Large intestine (tissue), 3 donors: ENCODE results near the gene RFX1. TPM values are rescaled to one million over a fixed set of nuclear protein-coding genes. Genes with fewer than 3 reads are reported as not detected.
"Not testable (repeated sequence)": the region's sequence is repeated elsewhere in the genome, so short reads cannot be mapped to it uniquely, and the experiment has no call there.

ENCODE experiments used
- DNase-seq, 2 donors: peaks; one replicate each; pipeline versions ENCODE4 v3.0.0 to v3.0.0-alpha.2; 2013
- H3K27ac ChIP-seq: one replicate; pipeline ENCODE4 v1.5.1; 2013; ENCODE audit warnings: low read length
- H3K27me3 ChIP-seq: 2 replicates; pipeline ENCODE4 v1.6.1; 2013; ENCODE audit warnings: low read length; ENCODE audit not compliant: control insufficient read depth, insufficient read depth
- H3K36me3 ChIP-seq: 2 replicates; pipeline ENCODE4 v1.6.1; 2013; ENCODE audit warnings: low read length; ENCODE audit not compliant: control insufficient read depth, insufficient read depth
- H3K4me1 ChIP-seq: one replicate; pipeline ENCODE4 v1.6.1; 2013; ENCODE audit warnings: low read length; ENCODE audit not compliant: control insufficient read depth, insufficient read depth
- H3K4me3 ChIP-seq: one replicate; pipeline ENCODE4 v1.5.1; 2013; ENCODE audit warnings: low read length
- H3K9me3 ChIP-seq: one replicate; pipeline ENCODE4 v1.6.1; 2013; ENCODE audit warnings: mild to moderate bottlenecking, low read depth, low read length, moderate library complexity; ENCODE audit not compliant: control insufficient read depth
- WGBS: methylation state at CpG from one replicate; pipeline ENCODE4 v1.1.5; 2013; ENCODE audit warnings: low lambda C conversion rate; ENCODE audit not compliant: insufficient coverage; 5-methylcytosine and 5-hydroxymethylcytosine counted together
- polyA plus RNA-seq: library from polyadenylated mRNA; unstranded; fragments of 120-200 nt; gene quantifications from one replicate; pipeline ENCODE4 v1.2.1, GENCODE V29; 2013

RFX1 gene
- polyA plus RNA-seq, 1 donor, result 17.1 TPM

- H3K27me3 ChIP-seq, DNase-seq, H3K4me3 ChIP-seq, H3K27ac ChIP-seq, H3K4me1 ChIP-seq, H3K9me3 ChIP-seq: not testable (repeated sequence)
- no CpG with 5 or more reads among the region's 6 CpGs for WGBS
- peaks cover 75% of the 10 kb centered on the region for H3K36me3 ChIP-seq
These were observed 84.0 kb downstream of the RFX1 start for GRCh38 chr19:13922118-13922517.

GRCh38 chr19:13920940-13921747 is 85.0 kb downstream of the RFX1 start:
- DNase-seq, result no peak
- no peaks in the 10 kb centered on the region for H3K4me1 ChIP-seq
- H3K4me3 ChIP-seq, result no peak overlapping the region
- WGBS, result no CpG with 5 or more reads among the region's 2 CpGs
- peaks cover 66% of the 10 kb centered on the region for H3K36me3 ChIP-seq
- peaks cover 10% of the 10 kb centered on the region for H3K9me3 ChIP-seq
- no peak overlapping the region for H3K27ac ChIP-seq
- no peaks in the 10 kb centered on the region for H3K27me3 ChIP-seq

GRCh38 chr19:13920524-13920923 is 85.6 kb downstream of the RFX1 start:
- DNase-seq, result no peak
- WGBS, result no CpG with 5 or more reads among the region's 11 CpGs

DNA sequence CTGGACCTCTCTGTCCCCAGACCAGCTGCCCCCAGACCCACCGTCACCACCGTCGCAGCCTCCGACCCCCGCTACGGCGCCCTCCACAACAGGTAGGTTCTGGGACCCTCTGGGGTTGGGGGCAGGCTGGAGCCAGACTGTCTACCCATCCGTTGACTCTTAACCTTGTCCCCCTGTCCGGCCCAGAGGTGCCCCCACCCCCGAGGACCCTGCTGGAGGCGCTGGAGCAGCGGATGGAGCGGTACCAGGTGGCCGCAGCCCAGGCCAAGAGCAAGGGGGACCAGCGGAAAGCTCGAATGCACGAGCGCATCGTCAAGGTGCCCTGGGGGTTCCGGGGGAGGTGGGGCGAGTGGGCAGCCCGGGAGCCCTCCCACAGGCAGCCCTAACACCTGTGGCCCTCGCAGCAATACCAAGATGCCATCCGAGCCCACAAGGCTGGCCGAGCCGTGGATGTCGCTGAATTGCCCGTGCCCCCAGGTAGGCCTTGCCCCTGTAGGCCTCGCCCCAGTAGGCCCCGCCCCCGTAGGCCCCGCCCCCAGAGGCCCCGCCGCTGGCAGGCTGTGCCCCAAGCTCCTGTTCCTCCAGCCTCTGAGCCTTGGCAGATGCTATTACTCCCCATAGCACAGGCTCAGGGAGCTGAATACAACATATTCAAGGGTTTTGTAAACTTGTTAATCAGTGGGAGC is 87.3 kb downstream of the RFX1 start:
- peaks cover 67% of the 10 kb centered on the region for H3K36me3 ChIP-seq
- no peaks in the 10 kb centered on the region for H3K27me3 ChIP-seq
- WGBS, result no CpG with 5 or more reads among the region's 34 CpGs
- peaks cover 10% of the 10 kb centered on the region for H3K9me3 ChIP-seq
- H3K4me3 ChIP-seq, result no peak overlapping the region
- DNase-seq, result no peak
- no peaks in the 10 kb centered on the region for H3K4me1 ChIP-seq
- H3K27ac ChIP-seq, result no peak overlapping the region

More at GRCh38 chr19:13920524-13920923, 85.6 kb downstream of the RFX1 start:
- H3K27ac ChIP-seq, result no peak overlapping the region
- H3K36me3 ChIP-seq, result peaks cover 68% of the 10 kb centered on the region
- H3K27me3 ChIP-seq, result no peaks in the 10 kb centered on the region
- no peaks in the 10 kb centered on the region for H3K4me1 ChIP-seq
- peaks cover 10% of the 10 kb centered on the region for H3K9me3 ChIP-seq
- no peak overlapping the region for H3K4me3 ChIP-seq

- Histone ChIP-seq H3K27ac (no peak overlapping the region), H3K4me3 (no peak overlapping the region), H3K9me3 (peaks cover 10% of the 10 kb centered on the region), H3K27me3 (no peaks in the 10 kb centered on the region), H3K36me3 (peaks cover 67% of the 10 kb centered on the region), H3K4me1 (no peaks in the 10 kb centered on the region)
- no peak for DNase-seq
- WGBS, result 100% methylated on average over 2 of the region's 14 CpGs
These were observed 88.2 kb downstream of the RFX1 start for GRCh38 chr19:13917888-13918406.

DNA sequence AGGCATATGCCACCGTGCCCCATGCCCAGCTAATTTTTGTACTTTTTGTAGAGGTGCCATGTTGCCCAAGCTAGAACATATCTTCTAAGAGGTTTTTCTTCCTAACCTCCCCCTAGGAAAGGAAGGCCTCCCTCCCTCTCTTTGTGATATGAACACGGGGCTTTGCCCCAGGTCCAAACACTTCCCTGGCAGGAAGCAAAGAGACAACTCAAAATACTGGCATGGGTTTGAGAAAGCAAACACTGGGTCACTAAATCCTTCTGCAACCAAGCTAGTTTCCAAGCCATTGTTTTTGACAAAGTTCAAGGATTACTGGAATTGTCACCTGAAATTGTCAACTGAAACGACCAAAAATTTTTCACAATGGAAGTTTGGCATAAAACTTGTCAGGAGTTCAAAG is 91.3 kb downstream of the RFX1 start:
- 100% methylated on average over 1 of the region's 3 CpGs for WGBS
- Histone ChIP-seq H3K27me3 (no peaks in the 10 kb centered on the region), H3K4me3 (no peak overlapping the region), H3K27ac (no peak overlapping the region), H3K36me3 (peaks cover 57% of the 10 kb centered on the region), H3K4me1 (no peaks in the 10 kb centered on the region), H3K9me3 (peaks cover 3% of the 10 kb centered on the region)
- no peak for DNase-seq

- Histone ChIP-seq H3K27me3 (no peaks in the 10 kb centered on the region), H3K36me3 (peaks cover 49% of the 10 kb centered on the region), H3K9me3 (no peaks in the 10 kb centered on the region), H3K4me1 (no peaks in the 10 kb centered on the region), H3K27ac (no peak overlapping the region), H3K4me3 (no peak overlapping the region)
- no peak for DNase-seq
- no CpG with 5 or more reads among the region's 17 CpGs for WGBS
These were observed 92.8 kb downstream of the RFX1 start for GRCh38 chr19:13913352-13913751.

Other genes with a start within 250 kb of the RFX1 start
- gene MRI1, start 241.8 kb downstream of the RFX1 start, polyA plus RNA-seq, result 43.7 TPM
- 101 TPM for gene C19orf53, start 231.9 kb downstream of the RFX1 start, polyA plus RNA-seq
- gene ZSWIM4, start 210.9 kb downstream of the RFX1 start, polyA plus RNA-seq, result 3.7 TPM
- gene NANOS3, start 129.2 kb downstream of the RFX1 start, polyA plus RNA-seq, result 2.3 TPM
- gene BRME1, start 100.2 kb downstream of the RFX1 start, polyA plus RNA-seq, result 4.7 TPM
- gene CC2D1A, start 100.1 kb downstream of the RFX1 start, polyA plus RNA-seq, result 42.2 TPM
- 1.6 TPM for gene PODNL1, start 67.9 kb downstream of the RFX1 start, polyA plus RNA-seq
- gene DCAF15, start 53.8 kb downstream of the RFX1 start, polyA plus RNA-seq, result 26.8 TPM
- 0.31 TPM for gene RLN3, start 21.8 kb upstream of the RFX1 start, polyA plus RNA-seq
- 6.4 TPM for gene IL27RA, start 25.4 kb upstream of the RFX1 start, polyA plus RNA-seq
- 2.3 TPM for gene PALM3, start 55.8 kb upstream of the RFX1 start, polyA plus RNA-seq
- 12.3 TPM for gene MISP3, start 66.5 kb upstream of the RFX1 start, polyA plus RNA-seq
- 0.10 TPM for gene C19orf67, start 79.5 kb upstream of the RFX1 start, polyA plus RNA-seq
- 40.1 TPM for gene SAMD1, start 84.4 kb upstream of the RFX1 start, polyA plus RNA-seq
- 66.7 TPM for gene PRKACA, start 111.4 kb upstream of the RFX1 start, polyA plus RNA-seq
- 13.1 TPM for gene ASF1B, start 130.3 kb upstream of the RFX1 start, polyA plus RNA-seq
- 25.6 TPM for gene ADGRL1, start 199.8 kb upstream of the RFX1 start, polyA plus RNA-seq